ENCODE measurements around the gene ZNF490. TPM values are rescaled to one million over a fixed set of nuclear protein-coding genes. Genes with fewer than 3 reads are reported as not detected.

Gene ZNF490
- total and polyA plus RNA-seq, 2 experiments from 2014 or later, result 2.7 to 4.0 TPM

- 90 to 91% methylated on average over 11 of the region's 11 CpGs for WGBS, 2 experiments (ENCODE audit: low coverage in 1 of 2, low lambda C conversion rate in 2 of 2, missing lambda C conversion rate in 2 of 2)
- Histone ChIP-seq H3K4me1 (ENCODE audit: insufficient read depth) (no peaks in the 10 kb centered on the region), H3K9me3 (ENCODE audit: low read depth) (no peaks in the 10 kb centered on the region), H3K27me3 (replicated peaks; ENCODE audit: insufficient read depth) (no peaks in the 10 kb centered on the region), H3K9me2 (ENCODE audit: insufficient read depth) (no peaks in the 10 kb centered on the region), H3K36me3 (ENCODE audit: low read depth) (no peaks in the 10 kb centered on the region; the same call in 1 of the 2 replicates), H2AFZ (no peak overlapping the region), H3K27ac (no peak overlapping the region), H4K20me1 (ENCODE audit: insufficient read depth) (no peaks in the 10 kb centered on the region), H3K4me2 (ENCODE audit: unreplicated experiment) (no peak overlapping the region), H3F3A (ENCODE audit: insufficient read depth) (no peaks in the 10 kb centered on the region), H3K79me2 (ENCODE audit: insufficient read depth) (no peaks in the 10 kb centered on the region), H3K4me3 (no peak overlapping the region), H3K9ac (no peak overlapping the region)
- no peak for DNase-seq
- in situ Hi-C loops (cut with MboI), result no loop called here
- TF ChIP-seq EZH2 (IDR thresholded peaks at IDR 0.05; ENCODE audit: insufficient read depth, poor library complexity, severe bottlenecking), result no peak
- TF ChIP-seq EZH2phosphoT487 (IDR thresholded peaks at IDR 0.05; ENCODE audit: insufficient read depth, low read depth), result no peak
Measured at GRCh38 chr19:12597594-12597993, 13.0 kb downstream of the ZNF490 start.

GRCh38 chr19:12596927-12597548, 13.6 kb downstream of the ZNF490 start:
- in situ Hi-C loops (cut with MboI), result no loop called here
- Histone ChIP-seq H3K4me2 (ENCODE audit: unreplicated experiment) (no peak overlapping the region), H2AFZ (no peak overlapping the region), H3K27me3 (replicated peaks; ENCODE audit: insufficient read depth) (no peaks in the 10 kb centered on the region), H4K20me1 (ENCODE audit: insufficient read depth) (no peaks in the 10 kb centered on the region), H3K9me2 (ENCODE audit: insufficient read depth) (no peaks in the 10 kb centered on the region), H3K36me3 (ENCODE audit: low read depth) (no peaks in the 10 kb centered on the region; the same call in 1 of the 2 replicates), H3K9ac (no peak overlapping the region), H3K4me3 (no peak overlapping the region), H3K27ac (no peak overlapping the region), H3K9me3 (ENCODE audit: low read depth) (no peaks in the 10 kb centered on the region), H3K4me1 (ENCODE audit: insufficient read depth) (no peaks in the 10 kb centered on the region), H3F3A (ENCODE audit: insufficient read depth) (no peaks in the 10 kb centered on the region), H3K79me2 (ENCODE audit: insufficient read depth) (no peaks in the 10 kb centered on the region)
- no peak for DNase-seq
- whole genome bisulfite sequencing, 2 experiments (ENCODE audit: low coverage in 1 of 2, low lambda C conversion rate in 2 of 2, missing lambda C conversion rate in 2 of 2), result 73 to 78% methylated on average over 30 to 38 of the region's 38 CpGs
- TF ChIP-seq EZH2phosphoT487 (IDR thresholded peaks at IDR 0.05; ENCODE audit: insufficient read depth, low read depth) (no peak), EZH2 (IDR thresholded peaks at IDR 0.05; ENCODE audit: insufficient read depth, poor library complexity, severe bottlenecking) (no peak)

DNA sequence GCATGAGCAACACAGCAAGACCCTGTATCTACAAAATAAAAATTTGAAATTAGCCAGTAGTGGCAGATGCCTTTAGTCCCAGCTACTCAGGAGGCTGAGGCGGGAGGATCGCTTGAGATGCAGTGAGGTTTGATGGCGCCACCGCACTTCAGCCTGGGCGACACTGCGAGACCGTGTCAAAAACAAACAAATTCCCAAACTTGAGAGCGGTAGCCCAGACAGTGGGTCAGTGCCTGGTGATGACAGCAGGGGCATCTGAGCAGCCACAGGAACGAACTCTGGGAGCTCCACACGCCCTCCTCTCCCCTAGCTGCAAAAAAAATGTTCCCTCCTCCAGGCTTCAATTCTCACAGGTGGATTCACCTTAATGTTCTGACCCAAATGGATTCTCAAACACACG, 14.1 kb downstream of the ZNF490 start:
- in situ Hi-C loops (cut with MboI), result no loop called here
- no peaks in the 10 kb centered on the region for H3K27me3 ChIP-seq (replicated peaks; ENCODE audit: insufficient read depth)

DNA sequence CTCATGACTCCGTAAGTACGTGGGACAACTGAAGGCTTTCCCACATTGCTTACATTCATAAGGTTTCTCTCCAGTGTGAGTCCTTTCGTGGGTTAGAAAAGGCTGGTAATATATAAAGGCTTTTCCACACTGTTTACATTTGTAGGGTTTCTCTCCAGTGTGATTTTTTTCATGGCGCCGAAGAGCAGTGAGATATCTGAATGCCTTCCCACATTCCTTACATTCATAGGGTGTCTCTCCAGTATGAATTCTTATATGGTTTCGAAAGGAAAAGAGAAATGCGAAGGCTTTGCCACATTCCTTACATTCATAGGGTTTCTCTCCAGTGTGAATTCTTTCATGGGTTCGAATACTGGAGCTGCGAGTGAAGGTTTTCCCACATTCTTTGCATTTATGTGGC, 29.5 kb downstream of the ZNF490 start:
- no peaks in the 10 kb centered on the region for H3K9me3 ChIP-seq (ENCODE audit: low read depth)
- H3K27ac ChIP-seq, result no peak overlapping the region
- H3K9ac ChIP-seq, result no peak overlapping the region
- no peak overlapping the region for H2AFZ ChIP-seq
- no peaks in the 10 kb centered on the region for H3K4me1 ChIP-seq (ENCODE audit: insufficient read depth)
- H3F3A ChIP-seq (ENCODE audit: insufficient read depth), result peaks cover 16% of the 10 kb centered on the region
- in situ Hi-C loops (cut with MboI), result no loop called here
- 86% methylated on average over 9 of the region's 9 CpGs for WGBS, 2 experiments (ENCODE audit: low coverage in 1 of 2, low lambda C conversion rate in 2 of 2, missing lambda C conversion rate in 2 of 2)
- no peaks in the 10 kb centered on the region for H3K9me2 ChIP-seq (ENCODE audit: insufficient read depth)
- peaks cover 31% of the 10 kb centered on the region for H3K36me3 ChIP-seq (ENCODE audit: low read depth)
- no peak overlapping the region for H3K4me2 ChIP-seq (ENCODE audit: unreplicated experiment)
- H4K20me1 ChIP-seq (ENCODE audit: insufficient read depth), result no peaks in the 10 kb centered on the region
- no peak for DNase-seq
- H3K79me2 ChIP-seq (ENCODE audit: insufficient read depth), result no peaks in the 10 kb centered on the region
- no peak overlapping the region for H3K4me3 ChIP-seq
- no peak for TF ChIP-seq EZH2 (IDR thresholded peaks at IDR 0.05; ENCODE audit: insufficient read depth, poor library complexity, severe bottlenecking)
- no peak for TF ChIP-seq EZH2phosphoT487 (IDR thresholded peaks at IDR 0.05; ENCODE audit: insufficient read depth, low read depth)
- no peaks in the 10 kb centered on the region for H3K27me3 ChIP-seq (replicated peaks; ENCODE audit: insufficient read depth)

More for the DNA sequence above, 14.1 kb downstream of the ZNF490 start:
- TF ChIP-seq EZH2phosphoT487 (IDR thresholded peaks at IDR 0.05; ENCODE audit: insufficient read depth, low read depth) (no peak), EZH2 (IDR thresholded peaks at IDR 0.05; ENCODE audit: insufficient read depth, poor library complexity, severe bottlenecking) (no peak)
- H3K9me2 ChIP-seq (ENCODE audit: insufficient read depth), result no peaks in the 10 kb centered on the region
- no peaks in the 10 kb centered on the region for H3K79me2 ChIP-seq (ENCODE audit: insufficient read depth)
- H3K9me3 ChIP-seq (ENCODE audit: low read depth), result no peaks in the 10 kb centered on the region
- 90 to 93% methylated on average over 11 of the region's 11 CpGs for WGBS, 2 experiments (ENCODE audit: low coverage in 1 of 2, low lambda C conversion rate in 2 of 2, missing lambda C conversion rate in 2 of 2)
- H3F3A ChIP-seq (ENCODE audit: insufficient read depth), result no peaks in the 10 kb centered on the region
- no peak overlapping the region for H3K4me3 ChIP-seq
- H4K20me1 ChIP-seq (ENCODE audit: insufficient read depth), result no peaks in the 10 kb centered on the region
- H3K4me2 ChIP-seq (ENCODE audit: unreplicated experiment), result no peak overlapping the region
- DNase-seq, result no peak
- no peak overlapping the region for H3K9ac ChIP-seq
- no peaks in the 10 kb centered on the region; the same call in 1 of the 2 replicates for H3K36me3 ChIP-seq (ENCODE audit: low read depth)
- no peaks in the 10 kb centered on the region for H3K4me1 ChIP-seq (ENCODE audit: insufficient read depth)
- no peak overlapping the region for H2AFZ ChIP-seq
- no peak overlapping the region for H3K27ac ChIP-seq
